ENCODE data around the gene CEP290.

- no peak for TF ChIP-seq POLR2AphosphoS5 (IDR thresholded peaks at IDR 0.05; ENCODE audit: low read depth, low read length)
- no peak for TF ChIP-seq POLR2A (IDR thresholded peaks at IDR 0.05; ENCODE audit: low read depth, low read length)
- TF ChIP-seq TAF1 (IDR thresholded peaks at IDR 0.05; ENCODE audit: low read depth, low read length): no peak
- no peak for TF ChIP-seq POU2F2 (IDR thresholded peaks at IDR 0.05; ENCODE audit: low read depth, low read length)
- TF ChIP-seq PAX5 (IDR thresholded peaks at IDR 0.05; ENCODE audit: insufficient read depth, low read length, severe bottlenecking): no peak
- no peak for TF ChIP-seq SPI1 (IDR thresholded peaks at IDR 0.05; ENCODE audit: low read depth, low read length)
Observed at GRCh38 chr12:88093573-88093972, 48.3 kb downstream of the CEP290 start.

Measured in GM12891 (cell line).